ENCODE results near the gene PAFAH1B2.
"Not testable (repeated sequence)": the region's sequence is repeated elsewhere in the genome, so short reads cannot be mapped to it uniquely, and the experiment has no call there.

Gene PAFAH1B2

DNA sequence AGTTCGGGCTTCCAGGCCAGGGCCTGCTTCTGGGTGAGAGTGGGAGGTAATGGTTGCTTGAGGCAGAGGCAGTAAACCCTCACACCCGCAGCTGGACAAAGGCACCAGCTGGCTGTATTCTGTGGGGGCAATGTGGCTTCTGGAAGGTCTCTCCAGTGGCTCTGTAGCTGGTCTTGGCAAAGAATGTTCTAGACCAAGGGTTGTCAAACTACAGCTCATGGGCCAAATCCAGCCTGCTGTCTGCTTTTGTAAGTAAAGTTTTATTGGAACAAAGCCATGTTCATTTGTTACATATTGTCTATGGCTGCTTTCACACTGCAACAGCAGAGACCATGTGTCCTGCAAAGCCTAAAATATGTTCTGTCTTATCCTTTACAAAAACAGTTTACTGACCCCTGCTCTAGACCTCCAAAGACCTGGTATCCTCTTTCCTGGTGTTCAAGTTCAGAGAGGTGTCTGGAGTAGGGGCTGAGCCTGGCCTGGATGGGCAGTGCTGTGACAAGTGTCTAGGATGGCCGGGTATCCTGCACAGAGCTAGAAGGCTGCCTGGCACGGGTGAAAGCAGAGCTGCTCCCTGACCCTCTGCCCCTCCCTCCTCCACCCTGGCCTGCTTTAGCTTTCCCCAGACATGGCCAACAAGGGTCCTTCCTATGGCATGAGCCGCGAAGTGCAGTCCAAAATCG, 58.4 kb downstream of the PAFAH1B2 start:
- Histone ChIP-seq H3K9me3 (no peaks in the 10 kb centered on the region), H3K4me1 (no peaks in the 10 kb centered on the region), H3K27me3 (ENCODE audit: low read depth) (no peaks in the 10 kb centered on the region), H3K36me3 (replicated peaks) (0 out of 2 replicates have a peak, but pooled peaks cover 3% of the 10 kb centered on the region), H3K4me3 (no peak overlapping the region)
- DNase-seq (ENCODE audit: low spot score in 2 of 2): no peak
- in situ Hi-C loops (cut with MboI; ENCODE audit: low sequenced_read_pairs): no loop called here

DNA sequence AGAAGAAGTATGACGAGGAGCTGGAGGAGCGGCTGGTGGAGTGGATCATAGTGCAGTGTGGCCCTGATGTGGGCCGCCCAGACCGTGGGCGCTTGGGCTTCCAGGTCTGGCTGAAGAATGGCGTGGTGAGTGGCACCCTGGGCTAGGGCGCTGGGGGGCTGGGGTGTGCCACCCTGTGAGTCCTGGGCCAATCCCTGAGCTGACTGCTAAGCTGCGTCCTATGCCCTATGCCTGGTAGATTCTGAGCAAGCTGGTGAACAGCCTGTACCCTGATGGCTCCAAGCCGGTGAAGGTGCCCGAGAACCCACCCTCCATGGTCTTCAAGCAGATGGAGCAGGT, 59.0 kb downstream of the PAFAH1B2 start:
- Histone ChIP-seq H3K4me3 (no peak overlapping the region), H3K9me3 (no peaks in the 10 kb centered on the region), H3K27me3 (ENCODE audit: low read depth) (no peaks in the 10 kb centered on the region), H3K36me3 (replicated peaks) (0 out of 2 replicates have a peak, but pooled peaks cover 3% of the 10 kb centered on the region), H3K4me1 (no peaks in the 10 kb centered on the region)
- DNase-seq (ENCODE audit: low spot score in 2 of 2): no peak
- in situ Hi-C loops (cut with MboI; ENCODE audit: low sequenced_read_pairs): no loop called here

- in situ Hi-C loops (cut with MboI; ENCODE audit: low sequenced_read_pairs): loop anchor here (5.0 kb wide), 1 partner anchor 72 kb away; no protein-coding TSS in a partner anchor
- no peak overlapping the region for H3K4me3 ChIP-seq
- no peak for DNase-seq (ENCODE audit: low spot score in 2 of 2)
- no peaks in the 10 kb centered on the region for H3K27me3 ChIP-seq (ENCODE audit: low read depth)
- H3K36me3 ChIP-seq (replicated peaks): 0 out of 2 replicates have a peak, but pooled peaks cover 3% of the 10 kb centered on the region
- no peaks in the 10 kb centered on the region for H3K9me3 ChIP-seq
- no peaks in the 10 kb centered on the region for H3K4me1 ChIP-seq
Observed at GRCh38 chr11:117204283-117205080, 60.4 kb downstream of the PAFAH1B2 start.

DNA sequence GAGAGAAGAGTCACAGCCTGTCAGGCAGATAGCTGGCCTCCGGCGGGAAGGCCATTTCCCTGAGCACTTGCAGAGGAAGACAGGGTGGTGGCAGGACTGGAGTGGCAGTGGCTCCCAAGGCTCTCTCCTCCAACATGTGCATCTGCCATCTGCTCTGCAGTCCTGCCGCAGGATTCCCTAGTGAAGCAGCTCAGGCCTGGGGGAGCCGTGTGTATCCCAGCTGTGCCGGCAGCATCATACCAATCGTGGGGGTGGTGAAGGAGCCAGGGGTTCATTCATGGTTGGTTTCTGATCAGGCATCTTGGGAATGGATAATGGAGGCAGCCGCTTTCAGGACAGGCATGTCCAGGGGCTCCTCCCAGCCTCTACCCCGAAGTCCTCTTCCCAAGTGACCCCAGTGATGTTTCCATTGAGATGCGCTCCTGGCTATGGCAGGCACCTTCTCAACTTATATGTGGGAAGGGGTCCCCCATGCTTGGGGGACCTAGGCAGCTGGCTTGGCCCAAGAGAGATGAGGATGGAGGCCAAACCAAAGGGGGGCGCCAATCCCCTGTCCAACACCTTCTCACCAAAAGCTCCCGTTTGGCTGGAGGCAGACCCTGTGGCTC, 61.2 kb downstream of the PAFAH1B2 start:
- in situ Hi-C loops (cut with MboI; ENCODE audit: low sequenced_read_pairs): loop anchor here (5.0 kb wide), 1 partner anchor 73 kb away; no protein-coding TSS in a partner anchor
- no peaks in the 10 kb centered on the region for H3K4me1 ChIP-seq
- H3K9me3 ChIP-seq: no peaks in the 10 kb centered on the region
- DNase-seq (ENCODE audit: low spot score in 2 of 2): no peak
- 0 out of 2 replicates have a peak, but pooled peaks cover 3% of the 10 kb centered on the region for H3K36me3 ChIP-seq (replicated peaks)
- H3K27me3 ChIP-seq (ENCODE audit: low read depth): no peaks in the 10 kb centered on the region
- H3K4me3 ChIP-seq: no peak overlapping the region

- not testable (repeated sequence) for DNase-seq (ENCODE audit: low spot score in 2 of 2); H3K27me3 ChIP-seq (ENCODE audit: low read depth); H3K9me3 ChIP-seq; H3K4me1 ChIP-seq; H3K36me3 ChIP-seq (replicated peaks); H3K4me3 ChIP-seq
- in situ Hi-C loops (cut with MboI; ENCODE audit: low sequenced_read_pairs): loop anchor here (5.0 kb wide), 1 partner anchor 74 kb away; no protein-coding TSS in a partner anchor
Observed at GRCh38 chr11:117206111-117206510, 62.0 kb downstream of the PAFAH1B2 start.

DNA sequence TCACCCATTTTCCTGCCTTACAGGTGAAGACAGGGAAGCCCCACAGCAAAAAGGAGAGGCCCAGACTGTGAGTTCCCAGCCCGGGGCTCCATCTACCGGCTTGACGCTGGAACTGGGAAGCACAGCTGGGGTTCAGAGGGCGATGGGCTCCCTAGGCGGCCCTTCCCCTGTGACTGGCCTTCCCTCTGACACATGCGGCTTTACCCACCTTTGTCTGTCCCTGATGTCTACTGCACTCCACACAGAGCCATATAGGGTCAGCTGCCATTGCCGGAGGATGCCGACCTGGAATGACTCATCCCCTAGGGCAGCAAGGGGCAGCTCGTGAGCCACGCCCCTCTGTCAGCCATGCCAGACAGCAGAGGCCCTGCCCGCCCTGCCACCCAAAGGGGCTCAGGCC, 62.8 kb downstream of the PAFAH1B2 start:
- not testable (repeated sequence) for H3K27me3 ChIP-seq (ENCODE audit: low read depth); H3K9me3 ChIP-seq; H3K4me1 ChIP-seq; H3K36me3 ChIP-seq (replicated peaks); DNase-seq (ENCODE audit: low spot score in 2 of 2); H3K4me3 ChIP-seq
- in situ Hi-C loops (cut with MboI; ENCODE audit: low sequenced_read_pairs): loop anchor here (5.0 kb wide), 1 partner anchor 75 kb away; no protein-coding TSS in a partner anchor

DNA sequence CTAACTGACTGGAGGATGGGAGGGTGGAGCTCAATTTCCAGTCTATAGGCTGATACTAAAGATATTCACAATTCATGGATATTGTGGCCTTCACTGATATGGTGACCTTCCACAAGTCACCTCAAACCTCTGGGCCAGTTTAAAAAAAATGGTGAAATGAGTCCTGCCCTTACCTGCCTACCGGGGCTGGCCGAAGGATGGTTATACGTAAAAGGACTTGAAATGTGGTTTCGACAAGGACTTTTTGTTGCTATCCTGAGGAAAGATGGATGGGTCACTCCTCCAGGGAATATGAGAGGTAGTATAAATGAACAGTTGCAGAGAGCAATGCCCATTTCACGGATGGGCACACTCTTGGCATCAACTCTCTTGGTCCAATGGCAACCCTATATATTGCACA, 63.4 kb downstream of the PAFAH1B2 start:
- in situ Hi-C loops (cut with MboI; ENCODE audit: low sequenced_read_pairs): loop anchor here (5.0 kb wide), 1 partner anchor 75 kb away; no protein-coding TSS in a partner anchor

GRCh38 chr11:117208710-117209109, 64.6 kb downstream of the PAFAH1B2 start:
- peaks cover 11% of the 10 kb centered on the region for H3K36me3 ChIP-seq (replicated peaks)
- H3K27me3 ChIP-seq (ENCODE audit: low read depth); DNase-seq (ENCODE audit: low spot score in 2 of 2); H3K4me3 ChIP-seq; H3K4me1 ChIP-seq; H3K9me3 ChIP-seq: not testable (repeated sequence)
- in situ Hi-C loops (cut with MboI; ENCODE audit: low sequenced_read_pairs): loop anchor here (5.0 kb wide), 1 partner anchor 76 kb away; no protein-coding TSS in a partner anchor

More for the DNA sequence above, 63.4 kb downstream of the PAFAH1B2 start:
- not testable (repeated sequence) for DNase-seq (ENCODE audit: low spot score in 2 of 2); H3K9me3 ChIP-seq; H3K4me3 ChIP-seq; H3K36me3 ChIP-seq (replicated peaks); H3K4me1 ChIP-seq; H3K27me3 ChIP-seq (ENCODE audit: low read depth)

DNA sequence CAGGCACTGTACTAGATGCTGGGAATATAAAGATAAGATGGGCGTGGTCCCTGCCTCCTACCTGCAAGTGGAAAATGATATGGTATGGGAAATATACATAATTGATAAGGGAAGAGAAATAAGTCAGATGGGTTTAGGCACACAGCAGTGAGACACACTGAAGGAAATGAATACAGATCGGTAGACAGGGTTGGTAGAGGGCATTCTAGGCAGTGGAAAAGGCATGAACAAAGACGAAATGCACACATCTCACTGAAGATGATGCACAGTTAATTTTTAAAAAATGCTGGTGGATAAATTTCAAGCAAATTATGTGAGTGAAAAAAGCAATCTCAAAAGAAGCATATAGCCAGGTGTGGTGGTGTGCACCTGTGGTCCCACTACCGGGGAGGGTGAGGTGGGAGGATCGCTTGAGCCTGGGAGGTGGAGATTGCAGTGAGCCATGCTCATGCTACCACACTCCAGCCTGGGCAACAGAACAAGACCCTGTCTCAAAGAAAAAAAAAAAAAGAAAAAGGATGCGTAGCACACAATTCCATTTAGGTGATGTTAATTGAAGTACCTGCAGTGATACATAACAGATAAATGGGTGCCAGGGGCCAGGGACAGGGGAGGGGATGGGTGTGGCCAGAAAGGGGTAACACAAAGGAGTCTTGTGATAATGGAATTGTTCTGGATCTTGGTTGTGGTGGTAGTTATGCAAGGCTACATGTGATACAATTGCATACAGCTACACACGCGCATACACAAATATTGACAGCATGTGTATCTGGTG, 65.5 kb downstream of the PAFAH1B2 start:
- H3K4me3 ChIP-seq; H3K9me3 ChIP-seq; H3K27me3 ChIP-seq (ENCODE audit: low read depth); H3K4me1 ChIP-seq; DNase-seq (ENCODE audit: low spot score in 2 of 2): not testable (repeated sequence)
- in situ Hi-C loops (cut with MboI; ENCODE audit: low sequenced_read_pairs): loop anchor here (5.0 kb wide), 1 partner anchor 77 kb away; no protein-coding TSS in a partner anchor
- peaks cover 15% of the 10 kb centered on the region for H3K36me3 ChIP-seq (replicated peaks)

- Histone ChIP-seq H3K9me3 (no peaks in the 10 kb centered on the region), H3K27me3 (ENCODE audit: low read depth) (no peaks in the 10 kb centered on the region), H3K4me1 (no peaks in the 10 kb centered on the region), H3K36me3 (replicated peaks) (peaks cover 12% of the 10 kb centered on the region), H3K4me3 (no peak overlapping the region)
- no peak for DNase-seq (ENCODE audit: low spot score in 2 of 2)
- in situ Hi-C loops (cut with MboI; ENCODE audit: low sequenced_read_pairs): no loop called here
Observed at GRCh38 chr11:117210620-117211019, 66.5 kb downstream of the PAFAH1B2 start.

DNA sequence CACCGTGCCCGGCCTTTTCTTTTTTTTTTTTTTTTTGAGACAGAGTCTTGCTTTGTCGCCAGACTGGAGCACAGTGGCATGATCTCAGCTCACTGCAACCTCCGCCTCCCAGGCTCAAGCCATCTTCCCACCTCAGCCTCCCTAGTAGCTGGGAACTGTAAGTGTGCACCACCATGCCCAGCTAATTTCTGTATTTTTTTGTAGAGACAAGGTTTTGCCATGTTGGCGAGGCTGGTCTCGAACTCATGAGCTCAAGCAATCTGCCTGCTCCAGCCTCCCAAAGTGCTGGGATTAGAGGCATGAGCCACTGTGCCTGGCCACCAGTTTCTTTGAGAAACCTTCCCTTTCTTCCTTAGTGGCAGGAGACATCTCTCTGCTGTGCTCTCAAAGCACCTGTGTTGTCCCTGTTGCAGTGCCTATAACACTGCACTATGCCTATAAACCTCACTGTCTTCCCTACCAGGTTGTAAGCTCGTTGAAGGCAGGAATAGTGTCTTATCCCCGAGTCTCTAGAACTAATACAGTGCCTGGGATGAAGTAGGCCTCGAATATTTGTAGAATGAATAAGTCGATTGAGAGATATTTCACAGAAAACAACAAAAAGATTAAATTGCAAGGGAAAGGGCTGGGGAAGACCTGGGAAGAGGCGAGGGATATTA, 68.7 kb downstream of the PAFAH1B2 start:
- no peaks in the 10 kb centered on the region for H3K4me1 ChIP-seq
- no peaks in the 10 kb centered on the region for H3K9me3 ChIP-seq
- no peak for DNase-seq (ENCODE audit: low spot score in 2 of 2)
- peaks cover 30% of the 10 kb centered on the region for H3K36me3 ChIP-seq (replicated peaks)
- no peaks in the 10 kb centered on the region for H3K27me3 ChIP-seq (ENCODE audit: low read depth)
- no peak overlapping the region for H3K4me3 ChIP-seq
- in situ Hi-C loops (cut with MboI; ENCODE audit: low sequenced_read_pairs): no loop called here

DNA sequence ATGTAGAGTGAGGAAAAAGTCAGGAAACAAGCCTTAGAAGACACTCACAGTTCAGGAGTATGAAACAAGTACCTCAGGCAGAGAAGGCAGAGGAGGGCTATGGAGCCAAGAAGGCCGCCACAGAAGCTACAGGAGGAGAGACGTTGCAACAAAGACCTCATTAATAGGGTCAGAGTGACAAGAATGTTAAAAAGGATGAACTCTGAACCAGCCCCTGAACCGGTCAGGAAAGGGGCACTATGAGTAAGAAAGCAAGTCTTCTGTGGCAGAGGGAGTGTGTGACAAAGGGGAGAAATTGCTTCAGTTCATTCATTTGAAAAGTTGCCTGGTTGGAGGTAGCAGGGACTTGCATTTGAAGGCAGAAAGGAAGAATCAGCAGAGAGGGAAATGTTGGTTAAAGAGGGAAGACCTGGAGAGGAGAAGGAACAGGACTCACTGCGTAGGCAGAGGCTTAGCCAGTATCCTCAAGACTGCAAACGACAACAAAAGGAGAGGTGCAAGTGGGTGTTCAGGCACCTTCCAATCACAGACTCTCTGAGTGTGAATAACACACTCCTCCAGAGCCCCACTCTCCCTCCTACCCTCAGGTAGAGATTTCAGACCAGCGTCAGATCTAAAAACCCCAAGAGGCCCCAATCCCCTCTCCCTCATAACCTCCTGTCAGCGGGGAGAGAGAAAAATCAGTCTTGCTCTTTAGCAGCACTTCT, 70.5 kb downstream of the PAFAH1B2 start:
- H3K36me3 ChIP-seq (replicated peaks): peaks cover 41% of the 10 kb centered on the region
- H3K4me1 ChIP-seq: no peaks in the 10 kb centered on the region
- H3K27me3 ChIP-seq (ENCODE audit: low read depth): no peaks in the 10 kb centered on the region
- H3K4me3 ChIP-seq: no peak overlapping the region
- H3K9me3 ChIP-seq: no peaks in the 10 kb centered on the region
- no peak for DNase-seq (ENCODE audit: low spot score in 2 of 2)
- in situ Hi-C loops (cut with MboI; ENCODE audit: low sequenced_read_pairs): no loop called here

All from HAP-1 (cell line).